Measurements from ENCODE around the gene AP3M1.
"Not testable (repeated sequence)": the region's sequence is repeated elsewhere in the genome, so short reads cannot be mapped to it uniquely, and the experiment has no call there.

AP3M1 gene

GRCh38 chr10:74140553-74140952 is 10.1 kb downstream of the AP3M1 start:
- Histone ChIP-seq H3K9me3 (ENCODE audit: control insufficient read depth, low read length) (no peaks in the 10 kb centered on the region), H3K27ac (ENCODE audit: insufficient read depth, low read length, poor library complexity, severe bottlenecking) (no peak overlapping the region), H3K27me3 (replicated peaks; ENCODE audit: control insufficient read depth, insufficient read depth, low read length, poor library complexity, severe bottlenecking) (no peaks in the 10 kb centered on the region), H3K4me1 (ENCODE audit: control insufficient read depth, insufficient read depth, low read length, poor library complexity, severe bottlenecking) (no peaks in the 10 kb centered on the region), H3K36me3 (ENCODE audit: control insufficient read depth, insufficient read depth, low read length) (peaks cover 27% of the 10 kb centered on the region), H3K4me3 (ENCODE audit: insufficient read depth, low read depth, low read length, poor library complexity, severe bottlenecking) (no peak overlapping the region)
- DNase-seq = no peak

- no peak for DNase-seq
- H3K4me1 ChIP-seq (ENCODE audit: control insufficient read depth, insufficient read depth, low read length, poor library complexity, severe bottlenecking) = no peaks in the 10 kb centered on the region
- no peak overlapping the region for H3K27ac ChIP-seq (ENCODE audit: insufficient read depth, low read length, poor library complexity, severe bottlenecking)
- H3K27me3 ChIP-seq (replicated peaks; ENCODE audit: control insufficient read depth, insufficient read depth, low read length, poor library complexity, severe bottlenecking) = no peaks in the 10 kb centered on the region
- no peaks in the 10 kb centered on the region for H3K9me3 ChIP-seq (ENCODE audit: control insufficient read depth, low read length)
- peaks cover 27% of the 10 kb centered on the region for H3K36me3 ChIP-seq (ENCODE audit: control insufficient read depth, insufficient read depth, low read length)
- no peak overlapping the region for H3K4me3 ChIP-seq (ENCODE audit: insufficient read depth, low read depth, low read length, poor library complexity, severe bottlenecking)
Measured at GRCh38 chr10:74139981-74140380, 10.6 kb downstream of the AP3M1 start.

- H3K27ac ChIP-seq (ENCODE audit: insufficient read depth, low read length, poor library complexity, severe bottlenecking); DNase-seq; H3K4me3 ChIP-seq (ENCODE audit: insufficient read depth, low read depth, low read length, poor library complexity, severe bottlenecking); H3K9me3 ChIP-seq (ENCODE audit: control insufficient read depth, low read length); H3K27me3 ChIP-seq (replicated peaks; ENCODE audit: control insufficient read depth, insufficient read depth, low read length, poor library complexity, severe bottlenecking); H3K4me1 ChIP-seq (ENCODE audit: control insufficient read depth, insufficient read depth, low read length, poor library complexity, severe bottlenecking): not testable (repeated sequence)
- peaks cover 34% of the 10 kb centered on the region for H3K36me3 ChIP-seq (ENCODE audit: control insufficient read depth, insufficient read depth, low read length)
Measured at GRCh38 chr10:74138596-74138995, 12.0 kb downstream of the AP3M1 start.

GRCh38 chr10:74137992-74138391 is 12.6 kb downstream of the AP3M1 start:
- Histone ChIP-seq H3K4me3 (ENCODE audit: insufficient read depth, low read depth, low read length, poor library complexity, severe bottlenecking) (no peak overlapping the region), H3K27ac (ENCODE audit: insufficient read depth, low read length, poor library complexity, severe bottlenecking) (no peak overlapping the region), H3K36me3 (ENCODE audit: control insufficient read depth, insufficient read depth, low read length) (peaks cover 34% of the 10 kb centered on the region), H3K4me1 (ENCODE audit: control insufficient read depth, insufficient read depth, low read length, poor library complexity, severe bottlenecking) (no peaks in the 10 kb centered on the region), H3K27me3 (replicated peaks; ENCODE audit: control insufficient read depth, insufficient read depth, low read length, poor library complexity, severe bottlenecking) (no peaks in the 10 kb centered on the region), H3K9me3 (ENCODE audit: control insufficient read depth, low read length) (no peaks in the 10 kb centered on the region)
- DNase-seq = no peak

- no peak overlapping the region for H3K4me3 ChIP-seq (ENCODE audit: insufficient read depth, low read depth, low read length, poor library complexity, severe bottlenecking)
- no peaks in the 10 kb centered on the region for H3K4me1 ChIP-seq (ENCODE audit: control insufficient read depth, insufficient read depth, low read length, poor library complexity, severe bottlenecking)
- no peaks in the 10 kb centered on the region for H3K27me3 ChIP-seq (replicated peaks; ENCODE audit: control insufficient read depth, insufficient read depth, low read length, poor library complexity, severe bottlenecking)
- no peaks in the 10 kb centered on the region for H3K9me3 ChIP-seq (ENCODE audit: control insufficient read depth, low read length)
- DNase-seq = no peak
- H3K36me3 ChIP-seq (ENCODE audit: control insufficient read depth, insufficient read depth, low read length) = peaks cover 46% of the 10 kb centered on the region
- H3K27ac ChIP-seq (ENCODE audit: insufficient read depth, low read length, poor library complexity, severe bottlenecking) = no peak overlapping the region
Measured at GRCh38 chr10:74135452-74135851, 15.2 kb downstream of the AP3M1 start.

GRCh38 chr10:74133923-74134820 is 16.5 kb downstream of the AP3M1 start:
- H3K27ac ChIP-seq (ENCODE audit: insufficient read depth, low read length, poor library complexity, severe bottlenecking) = no peak overlapping the region
- peaks cover 53% of the 10 kb centered on the region for H3K36me3 ChIP-seq (ENCODE audit: control insufficient read depth, insufficient read depth, low read length)
- H3K4me3 ChIP-seq (ENCODE audit: insufficient read depth, low read depth, low read length, poor library complexity, severe bottlenecking) = no peak overlapping the region
- DNase-seq = no peak
- no peaks in the 10 kb centered on the region for H3K9me3 ChIP-seq (ENCODE audit: control insufficient read depth, low read length)
- H3K27me3 ChIP-seq (replicated peaks; ENCODE audit: control insufficient read depth, insufficient read depth, low read length, poor library complexity, severe bottlenecking) = no peaks in the 10 kb centered on the region
- H3K4me1 ChIP-seq (ENCODE audit: control insufficient read depth, insufficient read depth, low read length, poor library complexity, severe bottlenecking) = no peaks in the 10 kb centered on the region

GRCh38 chr10:74123081-74123480 is 27.5 kb downstream of the AP3M1 start:
- no peak overlapping the region for H3K4me3 ChIP-seq (ENCODE audit: insufficient read depth, low read depth, low read length, poor library complexity, severe bottlenecking)
- H3K27me3 ChIP-seq (replicated peaks; ENCODE audit: control insufficient read depth, insufficient read depth, low read length, poor library complexity, severe bottlenecking) = no peaks in the 10 kb centered on the region
- no peak for DNase-seq
- H3K4me1 ChIP-seq (ENCODE audit: control insufficient read depth, insufficient read depth, low read length, poor library complexity, severe bottlenecking) = no peaks in the 10 kb centered on the region
- H3K27ac ChIP-seq (ENCODE audit: insufficient read depth, low read length, poor library complexity, severe bottlenecking) = no peak overlapping the region
- no peaks in the 10 kb centered on the region for H3K9me3 ChIP-seq (ENCODE audit: control insufficient read depth, low read length)
- peaks cover 73% of the 10 kb centered on the region for H3K36me3 ChIP-seq (ENCODE audit: control insufficient read depth, insufficient read depth, low read length)

DNA sequence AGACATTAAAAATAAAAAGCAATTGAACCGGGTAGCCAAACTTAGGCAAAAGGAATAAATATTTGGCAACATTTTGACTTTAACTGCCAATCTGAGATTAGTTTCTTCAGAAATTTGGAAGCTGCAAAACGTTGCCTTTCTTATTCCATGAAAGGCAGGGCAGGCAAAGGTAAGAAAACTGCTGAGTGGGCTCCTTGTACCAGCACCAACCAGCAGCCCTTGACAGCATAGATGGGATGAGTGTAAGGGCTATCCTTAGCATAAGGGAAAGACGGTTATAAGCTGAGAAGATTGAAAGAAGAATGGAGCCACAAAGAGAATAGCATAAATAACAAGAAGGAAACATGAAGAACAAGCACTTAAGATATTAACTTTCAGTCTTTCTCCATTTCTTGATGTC is 28.6 kb downstream of the AP3M1 start:
- no peaks in the 10 kb centered on the region for H3K27me3 ChIP-seq (replicated peaks; ENCODE audit: control insufficient read depth, insufficient read depth, low read length, poor library complexity, severe bottlenecking)
- H3K9me3 ChIP-seq (ENCODE audit: control insufficient read depth, low read length) = no peaks in the 10 kb centered on the region
- DNase-seq = no peak
- H3K4me1 ChIP-seq (ENCODE audit: control insufficient read depth, insufficient read depth, low read length, poor library complexity, severe bottlenecking) = no peaks in the 10 kb centered on the region
- no peak overlapping the region for H3K4me3 ChIP-seq (ENCODE audit: insufficient read depth, low read depth, low read length, poor library complexity, severe bottlenecking)
- H3K27ac ChIP-seq (ENCODE audit: insufficient read depth, low read length, poor library complexity, severe bottlenecking) = no peak overlapping the region
- H3K36me3 ChIP-seq (ENCODE audit: control insufficient read depth, insufficient read depth, low read length) = peaks cover 77% of the 10 kb centered on the region

DNA sequence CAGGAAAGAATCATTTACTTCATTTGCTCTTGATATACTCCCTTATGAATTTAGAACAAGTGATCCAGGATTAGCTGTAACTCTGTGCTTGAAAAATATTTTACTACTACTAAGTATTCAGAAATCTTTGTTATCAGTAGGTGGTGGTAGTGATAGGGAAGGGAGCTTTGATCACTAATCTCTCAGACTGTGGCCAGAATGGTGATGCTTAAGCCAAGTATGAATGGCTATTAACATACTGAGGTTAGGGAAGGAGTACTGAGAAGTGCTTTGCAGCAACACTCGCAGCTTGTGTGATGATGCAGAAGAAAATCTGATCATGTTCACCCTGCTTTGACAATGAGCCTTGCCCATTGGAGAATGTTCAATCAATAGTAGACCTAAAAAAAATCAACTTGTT is 29.3 kb downstream of the AP3M1 start:
- Histone ChIP-seq H3K27ac (ENCODE audit: insufficient read depth, low read length, poor library complexity, severe bottlenecking) (no peak overlapping the region), H3K36me3 (ENCODE audit: control insufficient read depth, insufficient read depth, low read length) (peaks cover 75% of the 10 kb centered on the region), H3K9me3 (ENCODE audit: control insufficient read depth, low read length) (no peaks in the 10 kb centered on the region), H3K4me1 (ENCODE audit: control insufficient read depth, insufficient read depth, low read length, poor library complexity, severe bottlenecking) (no peaks in the 10 kb centered on the region), H3K4me3 (ENCODE audit: insufficient read depth, low read depth, low read length, poor library complexity, severe bottlenecking) (no peak overlapping the region), H3K27me3 (replicated peaks; ENCODE audit: control insufficient read depth, insufficient read depth, low read length, poor library complexity, severe bottlenecking) (no peaks in the 10 kb centered on the region)
- DNase-seq = no peak

DNA sequence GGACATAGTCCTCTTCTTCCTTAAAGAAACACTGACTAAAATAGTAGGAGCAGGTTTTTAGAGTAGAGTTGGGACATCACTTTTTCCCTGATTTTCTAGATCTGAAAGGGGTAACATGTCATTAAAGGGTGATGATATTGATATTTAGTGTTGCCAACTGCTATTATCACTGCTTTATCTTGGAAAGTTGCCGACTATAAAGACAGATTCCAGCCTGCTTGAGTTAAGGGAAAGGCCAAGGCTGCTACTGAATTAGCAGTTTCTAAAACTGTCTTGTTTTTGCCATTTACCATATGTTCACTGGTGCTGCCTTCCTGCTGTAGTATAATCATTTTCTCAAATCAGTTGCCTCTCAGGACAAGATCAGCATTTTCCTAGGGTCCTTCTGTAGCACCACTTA is 29.7 kb downstream of the AP3M1 start:
- no peaks in the 10 kb centered on the region for H3K27me3 ChIP-seq (replicated peaks; ENCODE audit: control insufficient read depth, insufficient read depth, low read length, poor library complexity, severe bottlenecking)
- DNase-seq = no peak
- peaks cover 75% of the 10 kb centered on the region for H3K36me3 ChIP-seq (ENCODE audit: control insufficient read depth, insufficient read depth, low read length)
- H3K27ac ChIP-seq (ENCODE audit: insufficient read depth, low read length, poor library complexity, severe bottlenecking) = no peak overlapping the region
- H3K4me3 ChIP-seq (ENCODE audit: insufficient read depth, low read depth, low read length, poor library complexity, severe bottlenecking) = no peak overlapping the region
- H3K4me1 ChIP-seq (ENCODE audit: control insufficient read depth, insufficient read depth, low read length, poor library complexity, severe bottlenecking) = no peaks in the 10 kb centered on the region
- no peaks in the 10 kb centered on the region for H3K9me3 ChIP-seq (ENCODE audit: control insufficient read depth, low read length)

All from effector memory CD4-positive, alpha-beta T cell (primary cell).